Measurements from ENCODE around the gene CCDC8. TPM values are rescaled to one million over a fixed set of nuclear protein-coding genes. Genes with fewer than 3 reads are reported as not detected.
A peak's percentile ranks its signal among the peaks of the same experiment; 100 is the strongest.

CCDC8 gene
- total and polyA plus RNA-seq, 8 donors = 11.8 to 59.7 (median 47.8) TPM

DNA sequence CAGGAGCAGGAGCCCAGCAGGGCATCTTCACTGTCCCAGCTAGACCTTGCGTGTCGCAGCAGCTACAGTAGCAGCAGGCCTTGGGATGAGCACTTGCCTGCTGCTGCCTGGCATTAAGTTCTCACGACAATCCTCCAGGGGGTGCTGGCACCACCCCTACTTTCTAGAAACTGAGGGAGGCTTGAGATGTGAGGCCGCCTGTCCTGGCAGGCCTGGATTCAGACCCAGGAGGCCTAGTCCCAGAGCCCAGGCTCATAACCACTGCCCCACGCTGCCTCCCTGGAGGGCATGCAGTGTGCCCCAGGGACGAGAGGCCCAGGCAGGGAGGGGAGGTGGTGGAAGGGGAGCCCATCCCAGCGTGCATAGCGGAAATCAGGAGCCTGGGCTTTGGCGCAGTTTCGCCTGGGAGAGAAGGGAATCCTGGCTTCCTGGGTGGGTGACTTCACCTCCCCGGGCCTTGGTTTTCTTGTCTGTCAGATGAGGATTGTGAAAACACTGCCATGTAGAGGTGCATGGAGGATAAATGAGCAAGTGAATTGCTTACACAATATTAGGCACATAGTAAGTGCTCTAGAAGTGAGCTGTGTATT lies 40.4 kb downstream of the CCDC8 start:
- H3K4me3 ChIP-seq = no peak overlapping the region
- H3K36me3 ChIP-seq = peaks cover 1 to 38% of the 10 kb centered on the region in 2 donors
- TF ChIP-seq CTCF (IDR thresholded peaks at IDR 0.05) = no peak
- H3K27me3 ChIP-seq = no peaks in the 10 kb centered on the region
- ATAC-seq = no peak
- H3K4me1 ChIP-seq = peaks cover 16 to 30% of the 10 kb centered on the region in 2 donors
- peak in 2 of 4 donors; percentile 29 to 69 for DNase-seq
- H3K9me3 ChIP-seq = no peaks in the 10 kb centered on the region
- H3K27ac ChIP-seq = peak overlapping the region; percentile 69 to 74
- intact Hi-C loops (cut with DNase I) = no loop called here

DNA sequence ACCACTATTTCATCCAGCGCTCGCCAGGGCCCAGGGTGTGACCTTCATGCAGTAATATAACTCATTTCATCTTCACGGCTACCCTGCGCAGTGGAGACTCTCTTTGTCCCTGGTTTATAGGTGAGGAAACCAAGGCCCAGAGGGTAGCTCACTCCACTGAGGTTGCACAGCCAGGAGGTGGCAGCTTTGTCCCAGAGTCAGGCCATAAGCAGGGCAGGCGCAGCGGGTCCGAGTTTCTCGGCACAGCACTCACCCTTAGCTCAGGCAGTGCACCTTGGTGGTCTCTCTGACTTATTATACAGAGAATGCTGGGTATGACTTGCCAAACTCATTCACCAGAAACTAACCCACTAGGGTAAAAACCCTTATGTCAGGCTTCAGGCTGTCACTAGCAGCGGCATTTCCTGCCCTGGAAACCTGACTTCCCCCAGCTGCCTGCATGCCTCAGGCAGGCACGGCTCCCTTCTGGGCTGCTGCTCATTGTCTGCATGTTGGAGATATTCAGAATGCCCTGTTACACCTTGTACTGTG lies 41.9 kb downstream of the CCDC8 start:
- DNase-seq = peak in 2 of 4 donors; percentile 20 to 45
- H3K4me3 ChIP-seq = no peak overlapping the region
- no peak for TF ChIP-seq CTCF (IDR thresholded peaks at IDR 0.05)
- no peaks in the 10 kb centered on the region for H3K9me3 ChIP-seq
- no peaks in the 10 kb centered on the region for H3K27me3 ChIP-seq
- intact Hi-C loops (cut with DNase I) = no loop called here
- no peak for ATAC-seq
- H3K4me1 ChIP-seq = peaks cover 14 to 30% of the 10 kb centered on the region in 2 donors
- peaks cover 0 to 38% of the 10 kb centered on the region in 2 donors for H3K36me3 ChIP-seq
- no peak overlapping the region for H3K27ac ChIP-seq

GRCh38 chr19:46369817-46370216 lies 43.5 kb downstream of the CCDC8 start:
- TF ChIP-seq CTCF (IDR thresholded peaks at IDR 0.05) = no peak
- Histone ChIP-seq H3K27me3 (no peaks in the 10 kb centered on the region), H3K4me1 (peaks cover 14 to 30% of the 10 kb centered on the region in 2 donors), H3K36me3 (peaks cover 0 to 41% of the 10 kb centered on the region in 2 donors), H3K9me3 (no peaks in the 10 kb centered on the region), H3K4me3 (no peak overlapping the region), H3K27ac (no peak overlapping the region)
- intact Hi-C loops (cut with DNase I) = no loop called here
- ATAC-seq (no peak), DNase-seq (peak in 2 of 4 donors; percentile 8 to 26)

- no peak for TF ChIP-seq CTCF (IDR thresholded peaks at IDR 0.05)
- intact Hi-C loops (cut with DNase I) = no loop called here
- ATAC-seq (no peak), DNase-seq (peak in 2 of 4 donors; percentile 27 to 39)
- Histone ChIP-seq H3K4me1 (peaks cover 3 to 22% of the 10 kb centered on the region in 2 donors), H3K27ac (no peak overlapping the region), H3K27me3 (no peaks in the 10 kb centered on the region), H3K36me3 (peaks cover 0 to 51% of the 10 kb centered on the region in 2 donors), H3K9me3 (no peaks in the 10 kb centered on the region), H3K4me3 (no peak overlapping the region)
Measured at GRCh38 chr19:46368116-46368515, 45.2 kb downstream of the CCDC8 start.

DNA sequence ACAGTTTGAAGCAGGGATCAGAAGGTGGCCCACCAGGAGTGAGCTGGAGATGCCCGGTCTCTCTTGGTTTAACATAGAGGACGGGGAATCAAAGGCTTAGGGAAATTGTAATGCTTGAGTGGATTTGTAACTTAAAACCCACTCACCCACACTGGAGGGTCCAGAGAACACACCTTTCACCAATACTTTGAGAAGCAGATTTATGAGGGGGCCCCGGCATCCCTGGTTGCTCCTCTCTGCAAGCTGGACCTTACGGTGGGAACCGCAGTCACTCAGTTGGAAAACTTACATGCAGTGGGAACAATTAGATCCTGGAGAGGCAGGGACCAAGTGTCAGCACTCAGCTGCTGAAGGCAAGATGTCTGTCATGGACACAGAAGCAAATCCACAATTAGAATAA lies 45.9 kb downstream of the CCDC8 start:
- peaks cover 0 to 15% of the 10 kb centered on the region in 2 donors for H3K4me1 ChIP-seq
- H3K27ac ChIP-seq = no peak overlapping the region
- H3K27me3 ChIP-seq = no peaks in the 10 kb centered on the region
- intact Hi-C loops (cut with DNase I) = no loop called here
- no peak overlapping the region for H3K4me3 ChIP-seq
- ATAC-seq = no peak
- peaks cover 0 to 51% of the 10 kb centered on the region in 2 donors for H3K36me3 ChIP-seq
- DNase-seq = no peak
- no peaks in the 10 kb centered on the region for H3K9me3 ChIP-seq
- TF ChIP-seq CTCF (IDR thresholded peaks at IDR 0.05) = no peak

Data from left lung (tissue), 10 donors.